C4-2B (cell line): ENCODE measurements around the gene BHLHE40.

Experiments
- CTCF ChIP-seq: fragments of 450-650 bp; conservative IDR thresholded peaks from 2 replicates; pipeline ENCODE4 v1.5.1; 2017; ENCODE audit warnings: mild to moderate bottlenecking
- ZFX ChIP-seq: fragments of 450-650 bp; IDR thresholded peaks from 2 replicates; pipeline ENCODE4 v1.6.1; 2017

GRCh38 chr3:5002174-5002870, 23.1 kb downstream of the BHLHE40 start:
- no peak for TF ChIP-seq CTCF
- TF ChIP-seq ZFX: no peak
